ENCODE results near the gene RPL19. TPM values are rescaled to one million over a fixed set of nuclear protein-coding genes. Genes with fewer than 3 reads are reported as not detected.

Gene RPL19
- total RNA-seq, 2 experiments from 2014 or later = 3,527 to 3,670 TPM

DNA sequence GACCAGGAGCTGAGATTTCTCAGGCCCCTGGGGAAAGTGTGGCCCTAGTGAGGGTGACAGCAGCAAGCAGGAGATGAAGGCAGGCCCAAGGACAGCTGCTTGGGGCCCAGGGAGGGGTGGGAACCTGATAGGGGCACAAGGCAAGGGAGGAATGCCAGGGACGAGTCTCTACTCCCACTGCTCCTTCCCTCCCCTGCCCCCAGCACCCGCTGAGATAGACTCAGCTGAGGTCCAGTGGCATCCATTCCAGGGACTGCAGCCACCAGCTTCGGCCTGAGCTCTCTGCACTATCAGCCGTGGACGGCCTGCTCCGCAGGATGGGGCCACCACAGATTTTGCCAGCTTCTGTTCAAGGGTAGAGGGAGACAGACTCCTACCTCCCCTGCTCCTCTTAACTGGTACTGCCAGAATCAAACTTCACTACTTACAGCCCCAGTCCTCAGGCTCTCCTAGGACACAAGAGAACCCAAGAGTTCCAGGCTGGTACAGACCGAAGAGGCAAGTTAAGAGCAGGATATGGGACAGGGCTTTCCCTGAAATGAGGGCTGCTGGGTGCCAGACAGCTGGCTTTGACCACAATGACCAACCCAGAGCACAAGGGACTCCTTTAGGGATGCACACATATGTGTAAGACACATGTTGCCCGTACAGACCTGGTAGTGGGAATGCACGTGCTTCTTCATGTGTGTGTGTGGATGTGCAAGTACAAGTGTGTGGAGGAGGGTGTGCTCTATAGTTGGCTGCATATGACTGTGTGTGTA lies 8.2 kb upstream of the RPL19 start:
- TF ChIP-seq, protein P1, sequence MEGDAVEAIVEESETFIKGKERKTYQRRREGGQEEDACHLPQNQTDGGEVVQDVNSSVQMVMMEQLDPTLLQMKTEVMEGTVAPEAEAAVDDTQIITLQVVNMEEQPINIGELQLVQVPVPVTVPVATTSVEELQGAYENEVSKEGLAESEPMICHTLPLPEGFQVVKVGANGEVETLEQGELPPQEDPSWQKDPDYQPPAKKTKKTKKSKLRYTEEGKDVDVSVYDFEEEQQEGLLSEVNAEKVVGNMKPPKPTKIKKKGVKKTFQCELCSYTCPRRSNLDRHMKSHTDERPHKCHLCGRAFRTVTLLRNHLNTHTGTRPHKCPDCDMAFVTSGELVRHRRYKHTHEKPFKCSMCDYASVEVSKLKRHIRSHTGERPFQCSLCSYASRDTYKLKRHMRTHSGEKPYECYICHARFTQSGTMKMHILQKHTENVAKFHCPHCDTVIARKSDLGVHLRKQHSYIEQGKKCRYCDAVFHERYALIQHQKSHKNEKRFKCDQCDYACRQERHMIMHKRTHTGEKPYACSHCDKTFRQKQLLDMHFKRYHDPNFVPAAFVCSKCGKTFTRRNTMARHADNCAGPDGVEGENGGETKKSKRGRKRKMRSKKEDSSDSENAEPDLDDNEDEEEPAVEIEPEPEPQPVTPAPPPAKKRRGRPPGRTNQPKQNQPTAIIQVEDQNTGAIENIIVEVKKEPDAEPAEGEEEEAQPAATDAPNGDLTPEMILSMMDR (IDR thresholded peaks at IDR 0.05) = no peak
- no peak overlapping the region for H3K27ac Mint-ChIP-seq
- no peak for ATAC-seq (ENCODE audit: poor library complexity)
- no peak for DNase-seq
- ChIA-PET CTCF (interaction anchor here (0.6 to 1.3 kb wide), 2 partner anchors 17 to 215 kb away, joined by 3 read pairs; no protein-coding TSS in a partner anchor), POLR2A (interaction anchor here (1.2 to 1.5 kb wide), 2 partner anchors 8 to 39 kb away, joined by 4 read pairs; no protein-coding TSS in a partner anchor)
- Histone ChIP-seq H3K27me3 (ENCODE audit: control insufficient read depth in 1 of 2, insufficient read depth in 2 of 2, low read length in 2 of 2) (no peaks in the 10 kb centered on the region), H3K4me3 (ENCODE audit: low read length) (no peak overlapping the region), H3K36me3 (ENCODE audit: insufficient read depth, low read length) (peaks cover 43% of the 10 kb centered on the region), H3K4me1 (ENCODE audit: insufficient read depth, low read length) (peaks cover 33% of the 10 kb centered on the region), H3K9me3 (ENCODE audit: control insufficient read depth in 1 of 2, insufficient read depth in 1 of 2, low read length in 2 of 2) (no peaks in the 10 kb centered on the region), H3K27ac (ENCODE audit: low read depth in 1 of 2, low read length in 2 of 2) (no peak overlapping the region)
- intact Hi-C loops (cut with DNase I, micrococcal nuclease) = no loop called here
- H3K4me1 Mint-ChIP-seq (ENCODE audit: low read depth) = peaks cover 24% of the 10 kb centered on the region
- no peaks in the 10 kb centered on the region for H3K27me3 Mint-ChIP-seq
- peak overlapping the region; percentile 21 for H3K4me3 Mint-ChIP-seq
- H3K9me3 Mint-ChIP-seq = no peaks in the 10 kb centered on the region
- peaks cover 20% of the 10 kb centered on the region for H3K36me3 Mint-ChIP-seq (ENCODE audit: low read depth)

DNA sequence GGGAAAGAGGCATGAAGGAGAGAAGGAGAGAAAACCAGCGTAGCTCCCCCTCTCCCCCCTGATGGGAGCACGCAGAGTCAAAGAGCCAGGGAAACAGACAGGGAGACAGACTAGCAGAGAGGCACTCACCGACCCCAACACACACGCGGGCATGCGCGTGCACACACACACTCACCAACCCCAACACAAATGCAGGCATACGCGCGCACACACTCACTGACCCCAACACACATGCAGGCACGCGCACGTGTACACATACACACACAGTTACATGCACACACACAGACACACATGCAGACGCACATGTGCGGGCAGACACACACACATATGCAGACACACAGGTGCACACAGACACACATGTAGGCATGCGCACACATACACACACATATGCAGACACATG lies 7.2 kb upstream of the RPL19 start:
- H3K36me3 Mint-ChIP-seq (ENCODE audit: low read depth) = peaks cover 10% of the 10 kb centered on the region
- DNase-seq (no peak), ATAC-seq (ENCODE audit: poor library complexity) (no peak)
- no peaks in the 10 kb centered on the region for H3K9me3 Mint-ChIP-seq
- Histone ChIP-seq H3K27me3 (ENCODE audit: control insufficient read depth in 1 of 2, insufficient read depth in 2 of 2, low read length in 2 of 2) (no peaks in the 10 kb centered on the region), H3K9me3 (ENCODE audit: control insufficient read depth in 1 of 2, insufficient read depth in 1 of 2, low read length in 2 of 2) (no peaks in the 10 kb centered on the region), H3K36me3 (ENCODE audit: insufficient read depth, low read length) (peaks cover 34% of the 10 kb centered on the region), H3K4me3 (ENCODE audit: low read length) (no peak overlapping the region), H3K27ac (ENCODE audit: low read depth in 1 of 2, low read length in 2 of 2) (no peak overlapping the region), H3K4me1 (ENCODE audit: insufficient read depth, low read length) (peaks cover 40% of the 10 kb centered on the region)
- H3K27me3 Mint-ChIP-seq = no peaks in the 10 kb centered on the region
- TF ChIP-seq, protein P1 (IDR thresholded peaks at IDR 0.05) = no peak
- no peak overlapping the region for H3K4me3 Mint-ChIP-seq
- ChIA-PET POLR2A (no interaction called here), CTCF (interaction anchor here (1.3 kb wide), 1 partner anchor 18 kb away, joined by 3 read pairs; no protein-coding TSS in a partner anchor)
- peaks cover 25% of the 10 kb centered on the region for H3K4me1 Mint-ChIP-seq (ENCODE audit: low read depth)
- no peak overlapping the region for H3K27ac Mint-ChIP-seq
- intact Hi-C loops (cut with DNase I, micrococcal nuclease) = no loop called here

DNA sequence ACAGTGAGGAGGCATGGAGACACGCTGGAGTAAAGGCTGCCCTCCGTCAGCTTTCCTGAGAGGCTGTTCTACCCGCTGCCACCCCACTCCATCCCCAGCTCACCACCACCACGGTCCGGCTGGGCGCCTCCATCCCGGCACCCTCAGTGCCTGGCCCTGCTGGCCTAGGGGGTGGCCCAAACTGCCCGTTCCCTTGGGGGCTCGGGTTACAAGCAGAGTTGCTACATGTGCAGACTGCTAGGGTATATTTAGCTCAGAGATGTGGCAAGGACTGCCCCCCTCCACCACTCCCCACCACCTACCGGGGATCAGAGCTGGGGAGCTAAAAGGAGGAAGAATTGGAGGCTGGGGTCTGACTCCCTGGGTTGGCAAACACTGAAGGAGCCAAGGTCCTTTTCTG lies 6.7 kb upstream of the RPL19 start:
- no peak overlapping the region for H3K4me3 ChIP-seq (ENCODE audit: low read length)

More for the DNA sequence above, 6.7 kb upstream of the RPL19 start:
- H3K36me3 Mint-ChIP-seq (ENCODE audit: low read depth) = peaks cover 9% of the 10 kb centered on the region
- Histone ChIP-seq H3K36me3 (ENCODE audit: insufficient read depth, low read length) (peaks cover 34% of the 10 kb centered on the region), H3K27me3 (ENCODE audit: control insufficient read depth in 1 of 2, insufficient read depth in 2 of 2, low read length in 2 of 2) (no peaks in the 10 kb centered on the region), H3K9me3 (ENCODE audit: control insufficient read depth in 1 of 2, insufficient read depth in 1 of 2, low read length in 2 of 2) (no peaks in the 10 kb centered on the region), H3K4me1 (ENCODE audit: insufficient read depth, low read length) (peaks cover 45% of the 10 kb centered on the region), H3K27ac (ENCODE audit: low read depth in 1 of 2, low read length in 2 of 2) (no peak overlapping the region)
- H3K4me1 Mint-ChIP-seq (ENCODE audit: low read depth) = peaks cover 30% of the 10 kb centered on the region
- intact Hi-C loops (cut with DNase I, micrococcal nuclease) = no loop called here
- no peak overlapping the region for H3K27ac Mint-ChIP-seq
- ChIA-PET POLR2A (no interaction called here), CTCF (interaction anchor here (1.3 kb wide), 1 partner anchor 19 kb away, joined by 3 read pairs; no protein-coding TSS in a partner anchor)
- no peak overlapping the region for H3K4me3 Mint-ChIP-seq
- DNase-seq (peak in 1 of 14 experiments; percentile 16), ATAC-seq (ENCODE audit: poor library complexity) (no peak)
- H3K9me3 Mint-ChIP-seq = no peaks in the 10 kb centered on the region
- TF ChIP-seq, protein P1 (IDR thresholded peaks at IDR 0.05) = no peak
- no peaks in the 10 kb centered on the region for H3K27me3 Mint-ChIP-seq

Data from CD4-positive, alpha-beta T cell (primary cell).